Measurements from ENCODE around the gene ITIH1.
"Not testable (repeated sequence)": the region's sequence is repeated elsewhere in the genome, so short reads cannot be mapped to it uniquely, and the experiment has no call there.

Gene ITIH1

GRCh38 chr3:52777127-52777958 is at the start of gene ITIH1:
Gene ITIH1, plus strand, starts transcription at chr3:52777599. Its CDS starts 17 bp downstream, at chr3:52777616.
- DNase-seq (ENCODE audit: low spot score) = no peak
- no peak for TF ChIP-seq CTCF (IDR thresholded peaks at IDR 0.05; ENCODE audit: extremely low read depth, insufficient read depth, missing control alignments)
- in situ Hi-C loops (cut with MboI; ENCODE audit: low pct_unique_long_range_greater_than_20kb, low sequenced_read_pairs, unreplicated experiment) = no loop called here

GRCh38 chr3:52728753-52729152 is 48.6 kb upstream of the ITIH1 start:
- DNase-seq (ENCODE audit: low spot score); in situ Hi-C loops (cut with MboI; ENCODE audit: low pct_unique_long_range_greater_than_20kb, low sequenced_read_pairs, unreplicated experiment): not testable (repeated sequence)

GRCh38 chr3:52730681-52731080 is 46.7 kb upstream of the ITIH1 start:
- TF ChIP-seq CTCF (IDR thresholded peaks at IDR 0.05; ENCODE audit: extremely low read depth, insufficient read depth, missing control alignments) = no peak
- DNase-seq (ENCODE audit: low spot score) = no peak
- in situ Hi-C loops (cut with MboI; ENCODE audit: low pct_unique_long_range_greater_than_20kb, low sequenced_read_pairs, unreplicated experiment) = no loop called here

- TF ChIP-seq CTCF (IDR thresholded peaks at IDR 0.05; ENCODE audit: extremely low read depth, insufficient read depth, missing control alignments) = no peak
- DNase-seq (ENCODE audit: low spot score) = no peak
- in situ Hi-C loops (cut with MboI; ENCODE audit: low pct_unique_long_range_greater_than_20kb, low sequenced_read_pairs, unreplicated experiment) = no loop called here
These were observed 45.8 kb upstream of the ITIH1 start for GRCh38 chr3:52731590-52731989.

GRCh38 chr3:52733256-52733891 is 44.0 kb upstream of the ITIH1 start:
- no peak for TF ChIP-seq CTCF (IDR thresholded peaks at IDR 0.05; ENCODE audit: extremely low read depth, insufficient read depth, missing control alignments)
- in situ Hi-C loops (cut with MboI; ENCODE audit: low pct_unique_long_range_greater_than_20kb, low sequenced_read_pairs, unreplicated experiment) = no loop called here
- DNase-seq (ENCODE audit: low spot score) = no peak

- in situ Hi-C loops (cut with MboI; ENCODE audit: low pct_unique_long_range_greater_than_20kb, low sequenced_read_pairs, unreplicated experiment) = no loop called here
- no peak for DNase-seq (ENCODE audit: low spot score)
- no peak for TF ChIP-seq CTCF (IDR thresholded peaks at IDR 0.05; ENCODE audit: extremely low read depth, insufficient read depth, missing control alignments)
These were observed 37.7 kb upstream of the ITIH1 start for GRCh38 chr3:52739730-52740129.

GRCh38 chr3:52742418-52743041 is 34.9 kb upstream of the ITIH1 start:
- in situ Hi-C loops (cut with MboI; ENCODE audit: low pct_unique_long_range_greater_than_20kb, low sequenced_read_pairs, unreplicated experiment) = no loop called here
- peak; percentile 55 for DNase-seq (ENCODE audit: low spot score)
- peak; percentile 64 for TF ChIP-seq CTCF (IDR thresholded peaks at IDR 0.05; ENCODE audit: extremely low read depth, insufficient read depth, missing control alignments)
